ENCODE measurements around the gene SEMA6D.

DNA sequence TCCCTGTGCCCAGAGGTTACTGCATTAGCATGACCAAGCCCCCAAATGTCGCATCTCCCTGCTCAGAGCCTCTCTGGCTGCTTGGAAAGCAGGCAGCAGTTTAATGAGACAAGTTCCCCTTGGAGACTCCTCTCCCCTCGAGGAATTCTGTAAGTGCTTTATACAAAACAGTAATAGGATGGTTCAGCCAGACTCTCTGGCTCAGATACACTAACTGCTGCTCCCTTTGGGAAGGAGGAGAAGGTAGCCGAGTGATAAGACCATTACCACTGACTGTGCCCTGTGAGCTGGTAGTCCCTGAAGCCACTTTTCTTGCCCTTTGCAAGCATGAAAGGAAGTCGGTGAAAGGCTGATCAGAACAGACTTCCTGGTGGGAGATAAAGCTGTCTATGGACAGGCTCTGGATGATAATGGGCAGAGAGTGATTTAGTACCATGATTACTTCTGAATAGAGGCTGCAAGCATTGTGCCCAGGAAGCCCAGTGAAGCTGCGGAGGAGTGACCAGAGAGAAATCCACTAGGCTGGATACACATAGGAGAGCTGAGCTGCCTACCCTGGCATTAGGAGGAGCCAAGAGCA lies 100.8 kb downstream of the SEMA6D start:
- TF ChIP-seq POLR2AphosphoS5 (IDR thresholded peaks at IDR 0.05; ENCODE audit: insufficient read depth, low read depth, low read length): no peak
- TF ChIP-seq, protein P1, sequence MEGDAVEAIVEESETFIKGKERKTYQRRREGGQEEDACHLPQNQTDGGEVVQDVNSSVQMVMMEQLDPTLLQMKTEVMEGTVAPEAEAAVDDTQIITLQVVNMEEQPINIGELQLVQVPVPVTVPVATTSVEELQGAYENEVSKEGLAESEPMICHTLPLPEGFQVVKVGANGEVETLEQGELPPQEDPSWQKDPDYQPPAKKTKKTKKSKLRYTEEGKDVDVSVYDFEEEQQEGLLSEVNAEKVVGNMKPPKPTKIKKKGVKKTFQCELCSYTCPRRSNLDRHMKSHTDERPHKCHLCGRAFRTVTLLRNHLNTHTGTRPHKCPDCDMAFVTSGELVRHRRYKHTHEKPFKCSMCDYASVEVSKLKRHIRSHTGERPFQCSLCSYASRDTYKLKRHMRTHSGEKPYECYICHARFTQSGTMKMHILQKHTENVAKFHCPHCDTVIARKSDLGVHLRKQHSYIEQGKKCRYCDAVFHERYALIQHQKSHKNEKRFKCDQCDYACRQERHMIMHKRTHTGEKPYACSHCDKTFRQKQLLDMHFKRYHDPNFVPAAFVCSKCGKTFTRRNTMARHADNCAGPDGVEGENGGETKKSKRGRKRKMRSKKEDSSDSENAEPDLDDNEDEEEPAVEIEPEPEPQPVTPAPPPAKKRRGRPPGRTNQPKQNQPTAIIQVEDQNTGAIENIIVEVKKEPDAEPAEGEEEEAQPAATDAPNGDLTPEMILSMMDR (IDR thresholded peaks at IDR 0.05; ENCODE audit: extremely low read depth in 1 of 2, insufficient read depth in 1 of 2, low read depth in 1 of 2, low read length in 2 of 2): no peak
- TF ChIP-seq POLR2A (IDR thresholded peaks at IDR 0.05; ENCODE audit: low read depth, low read length): no peak
- TF ChIP-seq, protein P2, sequence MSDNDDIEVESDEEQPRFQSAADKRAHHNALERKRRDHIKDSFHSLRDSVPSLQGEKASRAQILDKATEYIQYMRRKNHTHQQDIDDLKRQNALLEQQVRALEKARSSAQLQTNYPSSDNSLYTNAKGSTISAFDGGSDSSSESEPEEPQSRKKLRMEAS (IDR thresholded peaks at IDR 0.05; ENCODE audit: insufficient read depth, insufficient read length): no peak
- TF ChIP-seq MYC (IDR thresholded peaks at IDR 0.05; ENCODE audit: low read depth, low read length): no peak

Data from endothelial cell of umbilical vein (primary cell).